H1 (cell line): ENCODE data around the gene NCOA1. TPM values are rescaled to one million over a fixed set of nuclear protein-coding genes. Genes with fewer than 3 reads are reported as not detected.

Experiments
- CTCF ChIA-PET: fragments of 300-600 bp; sonication (Branson Sonifier 250); formaldehyde crosslinking; loops from one replicate; lab custom pipeline; 2021; ENCODE audit not compliant: partially characterized antibody; lab: Charles Lee
- POLR2A ChIA-PET: fragments of 300-600 bp; sonication (Branson Sonifier 250); formaldehyde crosslinking; loops from one replicate; lab custom pipeline; 2021; ENCODE audit warnings: inconsistent platforms; ENCODE audit not compliant: partially characterized antibody; lab: Charles Lee
- DNase-seq, 2 experiments: peaks; one replicate each; pipeline versions ENCODE4 v3.0.0 to v3.0.0-alpha.2; 2010 to 2022; ENCODE audit warnings: low spot score in 2 of 2, low read depth in 1 of 2, mixed read lengths in 1 of 2
- FAIRE-seq: peaks from 2 replicates; lab custom pipeline; 2011; peaks lifted over from hg19 to GRCh38; lab: Jason Lieb, UNC
- H2AFZ ChIP-seq: 2 replicates; pipeline ENCODE4 v1.8.1; 2012; ENCODE audit warnings: low read length, inconsistent platforms
- H2AK5ac ChIP-seq: 2 replicates; pipeline ENCODE4 v1.6.1; 2013; ENCODE audit warnings: low read depth, low read length
- H2BK120ac ChIP-seq: replicated peaks from 2 replicates; pipeline ENCODE3; 2013; ENCODE audit warnings: low read depth, low read length, inconsistent platforms
- H2BK12ac ChIP-seq: 2 replicates; pipeline ENCODE4 v1.6.1; 2013; ENCODE audit warnings: low read depth, low read length
- H2BK15ac ChIP-seq: 2 replicates; pipeline ENCODE4 v1.6.1; 2013; ENCODE audit warnings: low read length
- H2BK20ac ChIP-seq: 2 replicates; pipeline ENCODE4 v1.6.1; 2013; ENCODE audit warnings: low read length
- H2BK5ac ChIP-seq: 2 replicates; pipeline ENCODE4 v1.6.1; 2013; ENCODE audit warnings: low read depth, low read length
- H3K14ac ChIP-seq: 2 replicates; pipeline ENCODE4 v1.6.1; 2013; ENCODE audit warnings: inconsistent platforms; ENCODE audit not compliant: insufficient read length
- H3K18ac ChIP-seq: 2 replicates; pipeline ENCODE4 v1.6.1; 2013; ENCODE audit warnings: low read length; ENCODE audit errors: extremely low read depth
- H3K23ac ChIP-seq: 2 replicates; pipeline ENCODE4 v1.6.1; 2013; ENCODE audit warnings: inconsistent platforms; ENCODE audit not compliant: insufficient read length
- H3K23me2 ChIP-seq: 2 replicates; pipeline ENCODE4 v1.6.1; 2013; ENCODE audit warnings: low read depth, low read length
- H3K27ac ChIP-seq: 2 replicates; pipeline ENCODE4 v1.6.1; 2011; ENCODE audit warnings: low read depth, low read length, inconsistent platforms
- H3K27me3 ChIP-seq, 4 experiments: replicated peaks in 1 of 4; 1 replicate in 1 of 4; 2 replicates in 3 of 4; pipeline versions ENCODE4 v1.6.1 to v1.8.1; 2011 to 2013; ENCODE audit warnings: low read length in 3 of 4, mild to moderate bottlenecking in 3 of 4, inconsistent platforms in 2 of 4, mixed read lengths in 2 of 4, moderate library complexity in 1 of 4; ENCODE audit not compliant: control insufficient read depth in 3 of 4, insufficient read depth in 3 of 4; ENCODE audit errors: extremely low read depth in 1 of 4
- H3K36me3 ChIP-seq, 4 experiments: 2 replicates each; pipeline versions ENCODE4 v1.6.1 to v1.8.1; 2011 to 2013; ENCODE audit warnings: mild to moderate bottlenecking in 4 of 4, low read length in 3 of 4, moderate library complexity in 2 of 4, control low read depth in 1 of 4, inconsistent platforms in 1 of 4; ENCODE audit not compliant: insufficient read depth in 4 of 4, control insufficient read depth in 2 of 4
- H3K4ac ChIP-seq: replicated peaks from 2 replicates; pipeline ENCODE3; 2013; ENCODE audit warnings: low read length, low read depth, mixed read lengths, inconsistent platforms; ENCODE audit not compliant: insufficient read length
- H3K4me1 ChIP-seq, 4 experiments: replicated peaks in 1 of 4; 1 replicate in 1 of 4; 2 replicates in 3 of 4; pipeline versions ENCODE4 v1.6.1 to v1.8.1; 2011 to 2013; ENCODE audit warnings: low read length in 3 of 4, inconsistent platforms in 2 of 4, mixed read lengths in 1 of 4; ENCODE audit not compliant: insufficient read depth in 4 of 4, control insufficient read depth in 3 of 4
- H3K4me2 ChIP-seq, 2 experiments: 2 replicates each; pipeline versions ENCODE4 v1.6.1 to v1.8.1; 2011 to 2013; ENCODE audit warnings: low read depth in 2 of 2, low read length in 2 of 2, control low read depth in 1 of 2, inconsistent platforms in 1 of 2, mild to moderate bottlenecking in 1 of 2; ENCODE audit not compliant: insufficient read depth in 1 of 2
- H3K4me3 ChIP-seq, 4 experiments: fragments of 200-600, 300-600 bp in 1 of 4; sonication (generic), shearing (Covaris generic), sonication (Bioruptor Twin) in 1 of 4; 2 replicates each; pipeline versions ENCODE4 v1.5.1 to v1.8.1; 2011 to 2016; ENCODE audit warnings: low read length in 4 of 4, low read depth in 3 of 4, control low read depth in 2 of 4, inconsistent platforms in 2 of 4, mild to moderate bottlenecking in 2 of 4, mixed read lengths in 1 of 4, moderate library complexity in 1 of 4; ENCODE audit not compliant: insufficient read depth in 2 of 4; ENCODE audit errors: extremely low read depth in 1 of 4
- H3K56ac ChIP-seq: replicated peaks from 2 replicates; pipeline ENCODE3; 2013; ENCODE audit warnings: low read depth, mild to moderate bottlenecking, mixed read lengths, low read length, inconsistent platforms; ENCODE audit not compliant: insufficient read length
- H3K79me1 ChIP-seq: 2 replicates; pipeline ENCODE4 v1.6.1; 2013; ENCODE audit warnings: low read depth, low read length, control low read depth
- H3K79me2 ChIP-seq, 2 experiments: 2 replicates each; pipeline versions ENCODE4 v1.6.1 to v1.8.1; 2012 to 2013; ENCODE audit warnings: low read length in 2 of 2, mild to moderate bottlenecking in 2 of 2, inconsistent platforms in 1 of 2; ENCODE audit not compliant: insufficient read depth in 2 of 2, control insufficient read depth in 1 of 2
- H3K9ac ChIP-seq, 4 experiments: replicated peaks in 1 of 4; 1 replicate in 1 of 4; 2 replicates in 3 of 4; pipeline versions ENCODE4 v1.6.1 to v1.8.1; 2011 to 2013; ENCODE audit warnings: low read depth in 3 of 4, low read length in 3 of 4, control low read depth in 2 of 4, mild to moderate bottlenecking in 2 of 4, moderate library complexity in 2 of 4, inconsistent platforms in 1 of 4; ENCODE audit errors: extremely low read depth in 1 of 4
- H3K9me3 ChIP-seq, 2 experiments: 2 replicates each; pipeline versions ENCODE4 v1.6.1 to v1.8.1; 2012 to 2013; ENCODE audit warnings: mild to moderate bottlenecking in 2 of 2, moderate library complexity in 2 of 2, control low read depth in 1 of 2, inconsistent platforms in 1 of 2, low read depth in 1 of 2, low read length in 1 of 2, mixed read lengths in 1 of 2; ENCODE audit not compliant: insufficient read depth in 2 of 2
- H4K20me1 ChIP-seq, 2 experiments: replicated peaks in 1 of 2; 2 replicates each; pipeline versions ENCODE3 to v1.8.1; 2011 to 2013; ENCODE audit warnings: inconsistent platforms in 2 of 2, low read length in 2 of 2, mild to moderate bottlenecking in 1 of 2; ENCODE audit not compliant: insufficient read depth in 2 of 2, control insufficient read depth in 1 of 2
- H4K5ac ChIP-seq: 2 replicates; pipeline ENCODE4 v1.6.1; 2013; ENCODE audit warnings: low read length, low read depth, mixed read lengths, inconsistent platforms; ENCODE audit not compliant: insufficient read length
- H4K8ac ChIP-seq: 2 replicates; pipeline ENCODE4 v1.8.0; 2013; ENCODE audit warnings: mild to moderate bottlenecking, moderate library complexity, low read length, inconsistent platforms; ENCODE audit not compliant: insufficient read depth; ENCODE audit errors: extremely low read depth
- H4K91ac ChIP-seq: replicated peaks from 2 replicates; pipeline ENCODE3; 2013; ENCODE audit warnings: low read length, mixed read lengths, inconsistent platforms; ENCODE audit not compliant: insufficient read length
- CEBPB ChIP-seq: IDR thresholded peaks from 2 replicates; pipeline ENCODE4 v1.6.1; 2012; ENCODE audit warnings: low read depth, low read length
- EGR1 ChIP-seq: IDR thresholded peaks from 2 replicates; pipeline ENCODE4 v1.6.1; 2011; ENCODE audit warnings: low read depth, low read length, borderline replicate concordance
- FOSL1 ChIP-seq: IDR thresholded peaks from 2 replicates; pipeline ENCODE4 v1.6.1; 2011; ENCODE audit warnings: mild to moderate bottlenecking, low read depth, low read length, moderate library complexity; ENCODE audit not compliant: insufficient read depth
- GTF2F1 ChIP-seq: IDR thresholded peaks from 2 replicates; pipeline ENCODE4 v1.6.1; 2012; ENCODE audit warnings: low read depth, low read length, improper control_type of control experiment, borderline replicate concordance
- JUN ChIP-seq: IDR thresholded peaks from 2 replicates; pipeline ENCODE4 v1.6.1; 2011; ENCODE audit warnings: low read depth, mild to moderate bottlenecking, improper control_type of control experiment, low read length
- JUND ChIP-seq: IDR thresholded peaks from 2 replicates; pipeline ENCODE4 v1.6.1; 2011; ENCODE audit warnings: mild to moderate bottlenecking, improper control_type of control experiment, low read length
- KDM4A ChIP-seq: IDR thresholded peaks from one replicate; pipeline ENCODE4 v1.7.1; 2012; ENCODE audit warnings: low read depth, mild to moderate bottlenecking, moderate library complexity, low read length, inconsistent platforms; ENCODE audit not compliant: severe bottlenecking
- MAX ChIP-seq: IDR thresholded peaks from 2 replicates; pipeline ENCODE4 v1.6.1; 2012; ENCODE audit warnings: inconsistent platforms
- NANOG ChIP-seq: IDR thresholded peaks from 2 replicates; pipeline ENCODE4 v1.6.1; 2011; ENCODE audit warnings: low read length, low read depth, mild to moderate bottlenecking, inconsistent platforms; ENCODE audit not compliant: insufficient read depth, poor library complexity, severe bottlenecking
- PHF8 ChIP-seq: fragments of 200-600 bp; sonication (generic); conservative IDR thresholded peaks from 2 replicates; pipeline ENCODE4 v1.7.1; 2012; ENCODE audit warnings: low read depth, mild to moderate bottlenecking, inconsistent platforms, low read length, moderate library complexity
- SUZ12 ChIP-seq: fragments of 200-600 bp; sonication (generic); IDR thresholded peaks from 2 replicates; pipeline ENCODE4 v1.6.1; 2012; ENCODE audit warnings: mild to moderate bottlenecking, inconsistent platforms, low read length, moderate library complexity, mixed read lengths
- TAF7 ChIP-seq: optimal IDR thresholded peaks from 2 replicates; pipeline ENCODE3; 2011; ENCODE audit warnings: low read depth, mild to moderate bottlenecking, inconsistent platforms, low read length, moderate library complexity, borderline replicate concordance
- TCF12 ChIP-seq: IDR thresholded peaks from 2 replicates; pipeline ENCODE4 v1.6.1; 2011; ENCODE audit warnings: low read depth, mild to moderate bottlenecking, low read length
- YY1 ChIP-seq: IDR thresholded peaks from 2 replicates; pipeline ENCODE4 v1.6.1; 2011; ENCODE audit warnings: low read depth, mild to moderate bottlenecking, low read length
- ZNF274 ChIP-seq: IDR thresholded peaks from 2 replicates; pipeline ENCODE4 v1.7.0; 2012; ENCODE audit warnings: low read length, borderline replicate concordance; ENCODE audit errors: extremely low read depth
- WGBS, 2 experiments: shearing (Covaris generic) in 1 of 2; methylation state at CpG; one replicate each; pipeline versions ENCODE4 v1.1.6 to v1.1.7; 2013 to 2015; ENCODE audit warnings: low lambda C conversion rate in 2 of 2, mixed read lengths in 2 of 2, inconsistent platforms in 1 of 2, low coverage in 1 of 2, missing lambda C conversion rate in 1 of 2; ENCODE audit not compliant: insufficient replicate concordance in 2 of 2, insufficient coverage in 1 of 2, insufficient read length in 1 of 2; ENCODE audit errors: extremely low coverage in 1 of 2, missing lambda C conversion rate in 1 of 2; 5-methylcytosine and 5-hydroxymethylcytosine counted together
- polyA plus RNA-seq, 7 experiments: library from polyadenylated mRNA; depleted of rRNA in 3 of 7; stranded (reverse) in 5 of 7; unstranded in 2 of 7; fragments of >200 nt in 5 of 7; fragments of 200-250 nt in 2 of 7; gene quantifications; 1 replicate in 5 of 7; 2 replicates in 1 of 7; 4 replicates in 1 of 7; pipeline versions ENCODE4 v1.2.1 to v1.2.3, GENCODE V29; 2011 to 2013; ENCODE audit warnings: missing spikeins in 2 of 7, mixed read lengths in 2 of 7
- total RNA-seq: library from RNA; stranded (reverse); fragmentation: NEBNext Ultra II Directional; extraction: Animal tissue kit (Norgen Biotek cat#: 25700); gene quantifications from 2 replicates; pipeline ENCODE4 v1.2.1, GENCODE V29; 2021

NCOA1 gene
- total and polyA plus RNA-seq, 2 of the 8 experiments (the other 6 are each of a cell fraction or from before 2014, with no cell fraction given) = 12.8 to 17.9 TPM

- Histone ChIP-seq H3K9me3 (no peaks in the 10 kb centered on the region), H3K4ac (no peak overlapping the region), H2BK12ac (no peak overlapping the region), H2AK5ac (no peak overlapping the region), H4K91ac (no peak overlapping the region), H3K23ac (no peak overlapping the region), H4K5ac (no peak overlapping the region), H2BK5ac (no peak overlapping the region), H3K79me2 (no peaks in the 10 kb centered on the region), H3K79me1 (no peaks in the 10 kb centered on the region), H3K4me3 (no peak overlapping the region), H3K18ac (no peak overlapping the region), H3K27ac (no peak overlapping the region), H2AFZ (no peak overlapping the region), H3K9ac (no peak overlapping the region), H2BK120ac (no peak overlapping the region), H3K4me2 (no peak overlapping the region), H3K4me1 (no peaks in the 10 kb centered on the region), H2BK15ac (no peak overlapping the region), H3K36me3 (no peaks in the 10 kb centered on the region), H3K27me3 (no peaks in the 10 kb centered on the region), H3K14ac (no peak overlapping the region), H4K20me1 (peaks cover 0 to 2% of the 10 kb centered on the region in 2 experiments), H2BK20ac (no peak overlapping the region), H4K8ac (no peak overlapping the region), H3K56ac (no peak overlapping the region), H3K23me2 (no peaks in the 10 kb centered on the region; the same call in 1 of the 2 replicates)
- 88% methylated on average over 1 of the region's 1 CpG; no CpG with 5 or more reads in 1 of the 2 experiments for WGBS, 2 experiments
- FAIRE-seq (no peak), DNase-seq (no peak)
- ChIA-PET POLR2A (interaction anchor here (0.6 kb wide), 1 partner anchor 318 kb away, joined by 3 read pairs; no protein-coding TSS in a partner anchor), CTCF (interaction anchor here (0.5 to 3.2 kb wide), 2 partner anchors 16 to 19 kb away, joined by 3 to 8 read pairs; no protein-coding TSS in a partner anchor)
- no peak for TF ChIP-seq FOSL1
- TF ChIP-seq PHF8 = no peak
- no peak for TF ChIP-seq NANOG
- TF ChIP-seq JUND = no peak
- TF ChIP-seq CEBPB = no peak
- no peak for TF ChIP-seq JUN
- TF ChIP-seq YY1 = no peak
- no peak for TF ChIP-seq MAX
- TF ChIP-seq EGR1 = no peak
- TF ChIP-seq KDM4A = no peak
- TF ChIP-seq TCF12 = no peak
- TF ChIP-seq ZNF274 = no peak
- no peak for TF ChIP-seq TAF7
- no peak for TF ChIP-seq GTF2F1
- no peak for TF ChIP-seq SUZ12
These were observed 141.1 kb downstream of the NCOA1 start for GRCh38 chr2:24632172-24632571.
